Ectodermal cell (in vitro differentiated cells): ENCODE results near the gene TEX26.
A peak's percentile ranks its signal among the peaks of the same experiment; 100 is the strongest.

Source experiments
- H3K27ac ChIP-seq: 2 replicates; pipeline ENCODE4 v1.7.0; 2013; ENCODE audit warnings: mild to moderate bottlenecking, low read depth, low read length; ENCODE audit not compliant: insufficient read depth, poor library complexity, severe bottlenecking
- H3K27me3 ChIP-seq: 2 replicates; pipeline ENCODE4 v1.7.0; 2013; ENCODE audit warnings: mild to moderate bottlenecking, low read length; ENCODE audit not compliant: insufficient read depth, control insufficient read depth, poor library complexity, severe bottlenecking
- H3K36me3 ChIP-seq: one replicate; pipeline ENCODE4 v1.7.0; 2013; ENCODE audit warnings: low read length; ENCODE audit not compliant: control insufficient read depth, insufficient read depth
- H3K4me1 ChIP-seq: one replicate; pipeline ENCODE4 v1.7.0; 2013; ENCODE audit warnings: low read length; ENCODE audit not compliant: control insufficient read depth, insufficient read depth
- H3K4me3 ChIP-seq: 2 replicates; pipeline ENCODE4 v1.7.0; 2013; ENCODE audit warnings: low read depth, low read length, control low read depth; ENCODE audit not compliant: insufficient read depth
- H3K9me3 ChIP-seq: 2 replicates; pipeline ENCODE4 v1.7.0; 2013; ENCODE audit warnings: mild to moderate bottlenecking, low read length, moderate library complexity; ENCODE audit not compliant: control insufficient read depth
- WGBS, 2 experiments: methylation state at CpG; one replicate each; pipeline ENCODE4 v1.1.7; 2013; ENCODE audit warnings: missing lambda C conversion rate in 2 of 2; 5-methylcytosine and 5-hydroxymethylcytosine counted together

TEX26 gene

DNA sequence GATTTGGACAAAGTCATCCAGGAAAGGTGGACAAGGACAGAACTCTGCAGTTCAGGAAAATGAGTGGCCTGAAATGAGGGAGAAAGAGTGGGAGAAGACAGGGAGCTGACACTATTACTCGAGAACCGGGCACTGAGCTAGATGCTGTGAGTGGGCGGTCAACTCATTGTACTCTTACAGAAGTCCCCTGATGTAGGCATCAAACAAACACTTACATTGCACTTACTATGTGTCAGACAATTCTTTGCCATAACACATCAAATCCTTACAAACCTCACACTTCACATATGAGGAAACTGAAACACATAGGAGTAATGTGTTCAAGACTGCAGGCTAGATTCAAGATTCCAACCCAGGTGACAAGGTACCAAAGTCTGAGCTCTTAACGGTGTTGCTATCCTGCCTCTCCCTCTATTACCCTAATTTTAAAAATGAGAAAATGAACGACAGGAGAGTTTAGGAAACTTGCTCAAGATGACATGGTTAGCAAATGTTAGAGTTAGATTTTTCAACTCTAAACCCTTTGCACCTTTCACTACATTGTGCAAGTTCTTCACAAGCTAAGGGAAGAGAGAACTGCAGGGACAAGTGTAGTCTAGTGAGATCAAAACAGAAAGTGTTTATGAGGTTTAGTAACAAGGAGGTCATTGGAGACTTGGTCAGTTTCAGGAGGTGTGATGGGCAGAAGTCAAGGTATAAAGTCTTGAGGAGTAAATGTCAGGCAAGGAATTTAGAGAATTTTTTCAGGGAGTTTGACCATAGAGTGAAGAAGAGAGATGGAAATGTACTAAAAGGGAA is 31.3 kb upstream of the TEX26 start:
- Histone ChIP-seq H3K27ac (no peak overlapping the region), H3K9me3 (no peaks in the 10 kb centered on the region), H3K4me3 (no peak overlapping the region), H3K27me3 (peaks cover 28% of the 10 kb centered on the region), H3K4me1 (peaks cover 10% of the 10 kb centered on the region), H3K36me3 (no peaks in the 10 kb centered on the region)
- 75 to 83% methylated on average over 3 to 5 of the region's 5 CpGs for WGBS, 2 experiments

DNA sequence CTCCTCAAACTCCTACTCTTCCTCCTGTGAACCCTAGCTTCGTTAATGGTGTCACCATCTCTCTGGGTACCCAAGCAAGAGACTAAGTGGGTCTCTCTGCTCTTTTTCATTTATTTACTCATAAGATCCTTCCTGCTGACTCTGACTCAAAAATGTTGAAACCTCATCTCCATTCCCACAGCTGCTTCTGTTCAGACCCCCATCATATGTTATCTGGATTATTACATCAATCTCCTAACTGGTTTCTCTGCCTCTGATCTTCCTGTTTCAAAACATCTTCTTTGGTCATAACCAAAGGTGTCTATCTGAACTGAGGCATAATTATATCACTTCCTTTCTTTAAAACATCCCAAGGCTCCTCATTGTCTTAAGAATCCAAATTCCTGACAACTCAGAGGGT is 28.4 kb upstream of the TEX26 start:
- peaks cover 5% of the 10 kb centered on the region for H3K4me1 ChIP-seq
- H3K4me3 ChIP-seq: no peak overlapping the region
- no peaks in the 10 kb centered on the region for H3K36me3 ChIP-seq
- H3K27me3 ChIP-seq: peaks cover 50% of the 10 kb centered on the region
- WGBS, 2 experiments: 98% methylated on average over 1 of the region's 1 CpG
- H3K27ac ChIP-seq: no peak overlapping the region
- H3K9me3 ChIP-seq: no peaks in the 10 kb centered on the region

DNA sequence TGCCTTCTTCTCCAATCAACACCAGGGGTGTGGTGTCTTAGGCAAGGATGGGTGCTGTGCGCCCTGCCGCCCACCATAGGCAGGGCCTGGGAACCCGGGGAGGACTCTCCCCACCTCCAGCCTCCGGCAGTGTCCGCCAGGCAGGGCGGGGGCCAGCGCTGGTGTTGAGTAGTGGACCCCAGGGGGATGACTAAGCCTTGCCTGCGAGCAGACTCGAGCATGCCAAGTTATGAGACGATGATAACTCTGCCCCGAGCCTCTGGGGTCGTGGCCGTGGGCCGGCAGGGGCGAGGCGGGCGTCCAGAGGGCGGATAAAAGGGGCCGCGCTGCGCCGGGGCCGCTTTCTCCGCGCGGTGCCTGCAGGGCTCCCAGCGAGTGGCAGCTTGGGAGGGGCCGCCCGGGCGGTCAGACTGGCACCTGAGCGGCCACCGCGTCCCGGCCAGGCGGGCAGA is 26.5 kb upstream of the TEX26 start, which contains the start of gene MEDAG:
Gene MEDAG, plus strand, starts transcription at position 340 of the 452 bp plus-strand sequence. CDS start 245 bp downstream, outside the sequence.
- Histone ChIP-seq H3K9me3 (no peaks in the 10 kb centered on the region), H3K4me3 (peak within 1 kb of the TSS; percentile 33), H3K4me1 (peaks cover 5% of the 10 kb centered on the region), H3K27ac (no peak within 1 kb of the TSS), H3K36me3 (no peaks in the 10 kb centered on the region), H3K27me3 (peaks cover 50% of the 10 kb centered on the region)
- 10% methylated on average over 35 of the region's 35 CpGs for whole genome bisulfite sequencing, 2 experiments

DNA sequence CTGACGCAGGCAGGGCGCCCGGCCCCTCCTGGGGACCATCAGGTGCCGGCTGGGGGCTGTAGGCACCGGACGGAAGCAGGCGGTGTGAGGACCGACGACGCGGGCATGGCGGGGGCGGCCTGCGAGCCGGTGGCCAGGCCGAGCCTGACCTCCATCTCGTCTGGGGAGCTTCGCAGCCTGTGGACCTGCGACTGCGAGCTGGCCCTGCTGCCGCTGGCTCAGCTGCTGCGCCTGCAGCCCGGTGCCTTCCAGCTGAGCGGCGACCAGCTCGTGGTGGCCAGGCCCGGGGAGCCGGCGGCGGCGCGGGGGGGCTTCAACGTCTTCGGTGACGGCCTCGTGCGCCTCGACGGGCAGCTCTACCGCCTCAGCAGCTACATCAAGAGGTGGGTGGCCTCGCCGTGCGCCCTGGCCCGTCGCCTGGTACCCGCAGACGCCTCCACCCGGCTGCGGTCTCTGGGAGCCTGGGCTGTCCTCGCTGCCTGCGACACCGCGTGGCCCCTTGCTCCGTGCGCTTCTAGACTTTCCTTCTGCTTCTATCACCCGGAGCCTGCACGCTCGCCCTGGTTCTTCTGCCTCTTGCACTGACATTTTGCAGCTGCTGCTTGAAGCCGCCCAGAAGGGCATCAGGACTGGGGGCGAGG is 25.9 kb upstream of the TEX26 start:
- no peak overlapping the region for H3K27ac ChIP-seq
- WGBS, 2 experiments: 14 to 17% methylated on average over 60 of the region's 60 CpGs
- H3K36me3 ChIP-seq: no peaks in the 10 kb centered on the region
- H3K9me3 ChIP-seq: no peaks in the 10 kb centered on the region
- H3K27me3 ChIP-seq: peaks cover 50% of the 10 kb centered on the region
- H3K4me1 ChIP-seq: peaks cover 5% of the 10 kb centered on the region
- peak overlapping the region; percentile 33 for H3K4me3 ChIP-seq

DNA sequence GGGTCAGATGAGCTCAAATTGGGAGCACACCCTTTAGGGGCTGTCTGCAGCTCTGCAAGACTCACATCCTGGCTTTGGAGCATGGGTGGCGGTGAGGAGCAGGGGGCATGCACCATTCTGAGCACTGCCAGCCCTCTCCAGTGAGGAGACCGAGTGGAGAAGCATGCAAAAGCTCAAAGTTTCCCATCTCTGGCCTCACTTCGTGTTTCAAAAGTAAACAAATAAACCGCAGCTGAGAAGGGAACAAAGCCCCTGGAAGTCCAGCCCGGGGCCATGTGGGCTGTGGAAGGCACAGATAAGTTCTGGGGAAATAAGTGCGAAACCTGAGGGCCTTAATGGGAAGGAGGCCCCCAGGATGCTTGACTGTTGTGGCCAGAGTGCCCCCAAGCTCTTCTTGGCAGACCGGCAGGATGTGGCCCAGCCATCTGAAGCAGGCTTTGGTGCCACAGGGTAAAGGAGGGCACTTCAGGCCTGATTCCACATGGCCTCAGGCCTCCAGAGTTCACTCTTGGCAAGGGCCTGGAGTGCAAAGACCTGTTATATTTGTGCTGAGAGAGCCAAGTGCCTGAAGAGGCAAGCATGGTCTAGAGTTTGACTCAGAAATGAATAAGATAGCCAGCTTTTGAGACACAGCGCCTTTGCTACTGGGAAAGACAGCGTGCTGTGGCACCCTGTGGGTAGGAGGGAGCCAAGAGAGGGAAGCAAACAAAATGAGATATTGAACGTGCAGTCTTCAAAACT is 25.2 kb upstream of the TEX26 start:
- Histone ChIP-seq H3K9me3 (no peaks in the 10 kb centered on the region), H3K36me3 (no peaks in the 10 kb centered on the region), H3K4me1 (peaks cover 5% of the 10 kb centered on the region), H3K4me3 (no peak overlapping the region), H3K27me3 (peaks cover 50% of the 10 kb centered on the region), H3K27ac (no peak overlapping the region)
- 84 to 87% methylated on average over 10 of the region's 10 CpGs for WGBS, 2 experiments

DNA sequence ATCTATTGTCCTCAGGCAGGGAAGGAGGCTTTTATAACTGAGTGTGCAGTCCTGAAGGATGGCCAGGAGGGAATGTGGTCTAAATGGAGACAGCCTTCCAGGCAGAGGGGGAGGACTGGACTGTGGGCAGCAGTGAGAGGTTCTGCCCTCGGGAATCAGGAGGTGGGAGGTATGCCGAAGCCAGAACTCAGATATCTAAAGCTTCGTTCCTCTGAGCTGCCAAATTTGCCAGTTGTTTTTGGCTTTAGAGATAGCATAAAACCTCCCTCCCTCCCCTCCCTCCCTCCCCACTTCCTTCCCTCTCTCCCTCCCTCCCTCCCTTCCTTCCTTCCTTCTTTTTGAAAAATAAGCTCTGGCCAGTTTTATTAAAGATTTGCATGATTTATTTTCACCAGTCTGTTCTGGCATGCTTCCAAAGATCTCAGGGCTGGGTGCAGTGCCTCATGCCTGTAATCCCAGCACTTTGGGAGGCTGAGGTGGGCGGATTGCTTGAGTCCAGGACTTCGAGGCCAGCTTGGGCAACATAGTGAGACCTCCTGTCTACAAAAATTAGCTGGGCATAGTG is 24.0 kb upstream of the TEX26 start:
- Histone ChIP-seq H3K27me3 (peaks cover 49% of the 10 kb centered on the region), H3K36me3 (no peaks in the 10 kb centered on the region), H3K4me1 (peaks cover 5% of the 10 kb centered on the region), H3K27ac (no peak overlapping the region), H3K9me3 (no peaks in the 10 kb centered on the region), H3K4me3 (no peak overlapping the region)
- WGBS, 2 experiments: 89 to 91% methylated on average over 5 of the region's 5 CpGs

DNA sequence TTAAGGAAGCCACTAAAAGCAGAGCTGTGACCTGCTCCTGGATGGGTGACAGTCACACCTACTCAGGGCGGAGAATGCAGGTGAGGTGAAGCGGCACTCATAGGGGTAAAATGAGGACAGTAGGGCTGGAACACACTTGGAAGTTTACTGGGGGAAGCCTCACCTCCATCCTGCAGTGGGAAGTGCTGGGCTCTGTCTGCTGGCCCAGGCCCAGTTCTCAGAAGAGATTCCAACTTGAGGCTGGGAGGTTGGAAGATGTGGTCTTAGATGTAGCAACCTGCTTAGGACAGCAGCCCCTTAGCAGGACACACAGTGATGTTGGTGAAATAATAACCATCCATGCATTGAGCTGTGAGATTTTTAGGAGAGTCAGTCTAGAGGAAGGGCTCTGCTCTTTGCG is 21.8 kb upstream of the TEX26 start:
- peaks cover 27% of the 10 kb centered on the region for H3K27me3 ChIP-seq
- WGBS, 2 experiments: 88 to 93% methylated on average over 2 to 3 of the region's 3 CpGs
- no peaks in the 10 kb centered on the region for H3K9me3 ChIP-seq
- H3K4me3 ChIP-seq: no peak overlapping the region
- no peak overlapping the region for H3K27ac ChIP-seq
- H3K4me1 ChIP-seq: peaks cover 5% of the 10 kb centered on the region
- no peaks in the 10 kb centered on the region for H3K36me3 ChIP-seq

DNA sequence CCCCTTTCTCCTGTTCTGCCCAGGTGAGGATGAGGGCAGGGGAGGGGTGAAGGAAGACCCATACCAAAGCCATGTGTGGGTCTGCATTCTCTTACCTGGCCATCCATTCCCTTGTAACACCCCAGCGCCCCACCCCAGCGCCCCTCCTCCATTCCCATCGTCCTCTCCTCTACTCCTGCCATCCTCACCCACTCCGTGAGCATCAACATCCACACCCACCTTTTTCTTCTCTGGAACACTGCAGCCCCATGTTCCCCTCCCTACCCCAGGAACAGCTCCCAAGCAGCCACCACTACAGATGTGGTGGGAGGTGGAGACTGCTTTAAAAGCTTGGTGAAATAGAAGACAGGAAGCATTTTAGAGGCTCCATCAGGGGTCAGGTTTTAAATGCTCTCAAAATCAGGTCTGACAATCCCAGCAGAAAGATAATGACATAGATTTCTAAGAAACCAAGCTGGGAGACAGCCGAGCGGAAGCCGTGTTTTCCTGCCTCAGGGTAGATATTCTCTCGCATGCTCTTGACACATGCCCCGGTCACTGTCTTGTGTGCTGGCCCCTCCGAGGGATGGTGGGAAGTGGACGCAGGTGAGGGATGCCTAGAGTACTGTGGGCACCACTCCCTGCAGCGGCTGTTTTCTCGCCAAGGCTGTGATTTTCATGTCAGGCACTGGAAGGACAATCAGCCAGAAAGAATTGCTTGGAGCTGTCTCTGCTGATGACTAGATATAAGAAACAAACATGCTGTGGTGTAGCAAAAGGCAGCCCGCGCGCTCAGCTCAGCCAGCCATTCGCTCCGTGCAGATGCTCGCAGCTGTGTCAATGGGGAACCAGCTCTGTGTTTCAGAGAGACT is 16.5 kb upstream of the TEX26 start:
- Histone ChIP-seq H3K27ac (no peak overlapping the region), H3K9me3 (no peaks in the 10 kb centered on the region), H3K4me3 (no peak overlapping the region), H3K27me3 (no peaks in the 10 kb centered on the region), H3K4me1 (no peaks in the 10 kb centered on the region), H3K36me3 (no peaks in the 10 kb centered on the region)
- 94% methylated on average over 19 of the region's 19 CpGs for WGBS, 2 experiments

DNA sequence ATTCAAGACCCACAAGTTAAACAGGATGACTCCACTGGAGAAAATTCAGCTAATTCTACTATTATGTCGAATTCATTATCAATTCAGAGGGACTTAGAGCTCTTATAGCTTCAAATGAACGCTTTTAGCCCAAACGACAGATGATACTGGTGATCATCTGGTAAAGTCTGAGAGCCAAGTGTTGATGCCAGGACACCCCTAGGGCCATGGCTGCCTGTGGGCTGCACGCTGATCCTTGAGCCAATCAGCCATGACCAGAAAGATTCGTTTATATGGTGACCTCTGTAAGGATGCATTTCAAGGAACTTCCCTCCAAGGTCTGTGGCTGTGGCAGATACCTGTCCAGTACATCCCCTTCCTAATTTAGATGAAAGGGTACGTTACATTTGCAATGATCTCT is 15.5 kb upstream of the TEX26 start:
- no peaks in the 10 kb centered on the region for H3K36me3 ChIP-seq

More for the DNA sequence above, 15.5 kb upstream of the TEX26 start:
- H3K27ac ChIP-seq: no peak overlapping the region
- no peak overlapping the region for H3K4me3 ChIP-seq
- 93 to 95% methylated on average over 6 of the region's 6 CpGs for WGBS, 2 experiments
- H3K9me3 ChIP-seq: no peaks in the 10 kb centered on the region
- H3K27me3 ChIP-seq: no peaks in the 10 kb centered on the region
- H3K4me1 ChIP-seq: no peaks in the 10 kb centered on the region
